Prostate gland (tissue), 2 donors: ENCODE data around the gene FAM236C.
"Not testable (repeated sequence)": the region's sequence is repeated elsewhere in the genome, so short reads cannot be mapped to it uniquely, and the experiment has no call there.

ENCODE experiments used
- POLR2A ChIP-seq: fragments of 450-650 bp; IDR thresholded peaks from one replicate; pipeline ENCODE4 v1.6.1; 2016; ENCODE audit warnings: antibody characterized with exemption, mild to moderate bottlenecking
- TF ChIP-seq, protein P1 (sequence below), 4 experiments: fragments of 200-600 bp in 2 of 4; fragments of 450-650 bp in 2 of 4; sonication (generic) in 2 of 4; IDR thresholded peaks; 1 replicate in 3 of 4; 2 replicates in 1 of 4; pipeline ENCODE4 v1.5.1; 2016 to 2019; ENCODE audit warnings: antibody characterized with exemption in 4 of 4, mild to moderate bottlenecking in 2 of 4, moderate library complexity in 2 of 4

DNA sequence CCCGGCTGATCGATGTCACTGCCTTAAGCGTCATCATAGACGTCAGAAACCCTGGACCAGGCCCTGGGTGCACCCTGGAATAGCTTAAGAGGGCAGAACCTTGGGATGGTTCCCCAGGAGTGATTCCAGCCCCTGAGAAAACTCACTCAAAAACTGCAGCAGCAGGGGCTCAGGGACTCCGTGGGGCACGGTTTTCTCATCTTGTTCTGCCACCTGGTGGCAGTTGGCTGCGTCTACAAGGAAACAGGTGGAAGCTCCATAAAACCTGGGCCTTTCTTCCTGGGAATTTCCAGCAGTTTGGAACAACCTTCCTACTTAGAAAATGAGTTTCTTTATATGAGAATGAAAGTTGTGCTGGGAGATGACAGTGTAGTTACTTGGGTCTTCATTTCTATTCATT is 24.0 kb downstream of the FAM236C start:
- not testable (repeated sequence) for TF ChIP-seq POLR2A
- TF ChIP-seq, protein P1, sequence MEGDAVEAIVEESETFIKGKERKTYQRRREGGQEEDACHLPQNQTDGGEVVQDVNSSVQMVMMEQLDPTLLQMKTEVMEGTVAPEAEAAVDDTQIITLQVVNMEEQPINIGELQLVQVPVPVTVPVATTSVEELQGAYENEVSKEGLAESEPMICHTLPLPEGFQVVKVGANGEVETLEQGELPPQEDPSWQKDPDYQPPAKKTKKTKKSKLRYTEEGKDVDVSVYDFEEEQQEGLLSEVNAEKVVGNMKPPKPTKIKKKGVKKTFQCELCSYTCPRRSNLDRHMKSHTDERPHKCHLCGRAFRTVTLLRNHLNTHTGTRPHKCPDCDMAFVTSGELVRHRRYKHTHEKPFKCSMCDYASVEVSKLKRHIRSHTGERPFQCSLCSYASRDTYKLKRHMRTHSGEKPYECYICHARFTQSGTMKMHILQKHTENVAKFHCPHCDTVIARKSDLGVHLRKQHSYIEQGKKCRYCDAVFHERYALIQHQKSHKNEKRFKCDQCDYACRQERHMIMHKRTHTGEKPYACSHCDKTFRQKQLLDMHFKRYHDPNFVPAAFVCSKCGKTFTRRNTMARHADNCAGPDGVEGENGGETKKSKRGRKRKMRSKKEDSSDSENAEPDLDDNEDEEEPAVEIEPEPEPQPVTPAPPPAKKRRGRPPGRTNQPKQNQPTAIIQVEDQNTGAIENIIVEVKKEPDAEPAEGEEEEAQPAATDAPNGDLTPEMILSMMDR (IDR thresholded peaks at IDR 0.05) = not testable (repeated sequence)
